HG03571 (cell line): ENCODE data around the gene ZNF593OS.

ENCODE experiments used
- ATAC-seq: cut with Tn5 transposase; IDR thresholded peaks from one replicate; pipeline ENCODE4 v1.9.1; 2021; ENCODE audit not compliant: unreplicated experiment

The ZNF593OS gene

GRCh38 chr1:26184883-26185282 lies 13.3 kb upstream of the ZNF593OS start:
- ATAC-seq, result no peak

- ATAC-seq, result no peak
Observed at GRCh38 chr1:26184086-26184485, 12.5 kb upstream of the ZNF593OS start.

GRCh38 chr1:26182383-26182696 lies 10.7 kb upstream of the ZNF593OS start:
- ATAC-seq, result no peak

GRCh38 chr1:26181586-26182382 lies 10.2 kb upstream of the ZNF593OS start:
- ATAC-seq, result no peak

GRCh38 chr1:26180010-26180506 lies 8.4 kb upstream of the ZNF593OS start:
- no peak for ATAC-seq

- no peak for ATAC-seq
Observed at GRCh38 chr1:26177182-26177684, 5.6 kb upstream of the ZNF593OS start, which contains the start of gene CNKSR1. Gene CNKSR1, plus strand, starts transcription at chr1:26177491. Its CDS starts 57 bp downstream, at chr1:26177548.

GRCh38 chr1:26175346-26175745 lies 3.7 kb upstream of the ZNF593OS start:
- no peak for ATAC-seq

GRCh38 chr1:26170472-26170821 lies 1.2 kb downstream of the ZNF593OS start:
- no peak for ATAC-seq

GRCh38 chr1:26169669-26170471 lies 1.8 kb downstream of the ZNF593OS start, which contains the start of gene ZNF593:
Gene ZNF593, plus strand, starts transcription at chr1:26169908. Its CDS starts 76 bp downstream, at chr1:26169984.
- peak; percentile 84 for ATAC-seq

- ATAC-seq, result no peak
Observed at GRCh38 chr1:26169198-26169554, 2.5 kb downstream of the ZNF593OS start.

- no peak for ATAC-seq
Observed at GRCh38 chr1:26168410-26169197, 3.0 kb downstream of the ZNF593OS start, which contains the start of gene C1orf232. Gene C1orf232, minus strand, starts transcription at chr1:26168963. Its CDS starts 464 bp downstream, at chr1:26168499.

GRCh38 chr1:26166719-26167281 lies 4.8 kb downstream of the ZNF593OS start:
- no peak for ATAC-seq

- no peak for ATAC-seq
Observed at GRCh38 chr1:26164861-26165842, 6.5 kb downstream of the ZNF593OS start.

- ATAC-seq, result no peak
Observed at GRCh38 chr1:26164036-26164860, 7.4 kb downstream of the ZNF593OS start.

- no peak for ATAC-seq
Observed at GRCh38 chr1:26163684-26164035, 8.0 kb downstream of the ZNF593OS start.

GRCh38 chr1:26162220-26162709 lies 9.4 kb downstream of the ZNF593OS start:
- ATAC-seq, result no peak

GRCh38 chr1:26161415-26162219 lies 10.0 kb downstream of the ZNF593OS start:
- ATAC-seq, result no peak
